ENCODE data around the gene SLC39A10. TPM values are rescaled to one million over a fixed set of nuclear protein-coding genes. Genes with fewer than 3 reads are reported as not detected.
"Not testable (repeated sequence)": the region's sequence is repeated elsewhere in the genome, so short reads cannot be mapped to it uniquely, and the experiment has no call there.

The SLC39A10 gene
- total and polyA plus RNA-seq, 4 donors, result 5.7 to 28.4 (median 18.2) TPM

DNA sequence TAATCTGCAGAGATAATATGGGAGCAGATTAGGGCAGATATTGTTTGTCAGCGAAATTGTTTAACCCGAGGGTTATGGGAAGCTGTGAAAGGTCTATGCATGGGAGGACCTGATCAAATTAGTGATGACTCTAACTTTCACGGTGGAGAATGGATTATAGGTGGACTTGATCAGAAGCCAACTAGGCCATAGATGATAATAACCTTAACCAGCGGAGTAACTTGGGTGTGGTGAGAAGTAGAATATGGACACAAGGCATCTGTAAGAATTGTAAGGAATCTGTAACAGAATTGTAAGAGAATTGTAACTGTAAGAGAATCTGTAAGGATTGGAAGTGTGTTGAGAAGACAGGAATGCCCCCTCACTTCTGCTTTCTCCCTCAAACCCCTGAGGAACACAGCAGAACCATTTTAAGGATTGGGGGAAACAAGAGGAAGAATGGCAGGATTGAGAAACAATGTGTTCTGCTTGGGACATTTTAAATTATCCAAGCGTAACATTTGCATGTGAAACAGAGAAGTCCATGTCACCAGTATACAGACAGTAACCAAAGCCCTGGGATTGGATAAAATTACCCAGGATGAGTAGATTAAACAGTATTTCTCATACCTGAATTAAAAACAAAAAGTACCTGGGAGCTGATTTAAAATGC lies 14.9 kb upstream of the SLC39A10 start:
- WGBS, 2 donors, result 71 to 82% methylated on average over 5 of the region's 5 CpGs
- Histone ChIP-seq H3K27ac (ENCODE audit: low read depth in 1 of 2, low read length in 1 of 2) (peak overlapping the region in 1 of 2 donors; percentile 47), H3K27me3 (ENCODE audit: control insufficient read depth in 3 of 3, insufficient read depth in 3 of 3, low read length in 2 of 3) (no peaks in the 10 kb centered on the region), H3K9me3 (ENCODE audit: control insufficient read depth in 4 of 4, insufficient read depth in 3 of 4, low read length in 3 of 4) (no peaks in the 10 kb centered on the region), H3K36me3 (ENCODE audit: control insufficient read depth in 4 of 4, insufficient read depth in 4 of 4, low read length in 4 of 4) (no peaks in the 10 kb centered on the region), H3K4me1 (ENCODE audit: control insufficient read depth in 5 of 5, insufficient read depth in 5 of 5, low read length in 5 of 5) (peaks cover 0 to 11% (median 0%) of the 10 kb centered on the region in 5 donors), H3K4me3 (no peak overlapping the region), H3K9ac (ENCODE audit: insufficient read depth in 1 of 2, low read length in 2 of 2) (no peak overlapping the region)
- no peak for ATAC-seq (ENCODE audit: insufficient read depth, low FRiP score)
- TF ChIP-seq, protein P1, sequence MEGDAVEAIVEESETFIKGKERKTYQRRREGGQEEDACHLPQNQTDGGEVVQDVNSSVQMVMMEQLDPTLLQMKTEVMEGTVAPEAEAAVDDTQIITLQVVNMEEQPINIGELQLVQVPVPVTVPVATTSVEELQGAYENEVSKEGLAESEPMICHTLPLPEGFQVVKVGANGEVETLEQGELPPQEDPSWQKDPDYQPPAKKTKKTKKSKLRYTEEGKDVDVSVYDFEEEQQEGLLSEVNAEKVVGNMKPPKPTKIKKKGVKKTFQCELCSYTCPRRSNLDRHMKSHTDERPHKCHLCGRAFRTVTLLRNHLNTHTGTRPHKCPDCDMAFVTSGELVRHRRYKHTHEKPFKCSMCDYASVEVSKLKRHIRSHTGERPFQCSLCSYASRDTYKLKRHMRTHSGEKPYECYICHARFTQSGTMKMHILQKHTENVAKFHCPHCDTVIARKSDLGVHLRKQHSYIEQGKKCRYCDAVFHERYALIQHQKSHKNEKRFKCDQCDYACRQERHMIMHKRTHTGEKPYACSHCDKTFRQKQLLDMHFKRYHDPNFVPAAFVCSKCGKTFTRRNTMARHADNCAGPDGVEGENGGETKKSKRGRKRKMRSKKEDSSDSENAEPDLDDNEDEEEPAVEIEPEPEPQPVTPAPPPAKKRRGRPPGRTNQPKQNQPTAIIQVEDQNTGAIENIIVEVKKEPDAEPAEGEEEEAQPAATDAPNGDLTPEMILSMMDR (IDR thresholded peaks at IDR 0.05; ENCODE audit: control extremely low read depth, extremely low read depth), result no peak
- DNase-seq, result no peak

DNA sequence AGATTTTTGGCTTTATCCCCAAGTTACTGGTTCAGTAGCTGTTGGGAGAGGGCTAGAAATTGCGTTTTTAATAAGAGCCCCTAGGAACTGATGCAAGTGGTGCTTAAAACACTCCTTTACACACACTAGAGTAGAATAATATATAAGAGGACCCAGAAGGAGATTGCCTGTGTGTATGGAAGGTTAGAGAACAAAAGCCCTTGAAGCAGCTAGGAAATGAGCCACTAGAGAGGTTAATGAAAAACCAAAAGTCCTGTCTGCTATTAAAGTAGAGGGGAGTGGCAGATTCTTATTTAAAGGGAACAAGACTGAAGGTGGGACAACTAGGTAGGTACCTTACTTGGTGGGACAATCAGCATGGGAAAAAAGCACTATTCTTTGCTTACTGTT lies 14.4 kb upstream of the SLC39A10 start:
- TF ChIP-seq, protein P1 (IDR thresholded peaks at IDR 0.05; ENCODE audit: control extremely low read depth, extremely low read depth), result no peak
- H3K27ac ChIP-seq (ENCODE audit: low read depth in 1 of 2, low read length in 1 of 2), result no peak overlapping the region
- no peaks in the 10 kb centered on the region for H3K27me3 ChIP-seq (ENCODE audit: control insufficient read depth in 3 of 3, insufficient read depth in 3 of 3, low read length in 2 of 3)
- WGBS, 2 donors, result 77 to 80% methylated on average over 1 of the region's 1 CpG
- peaks cover 0 to 11% (median 0%) of the 10 kb centered on the region in 5 donors for H3K4me1 ChIP-seq (ENCODE audit: control insufficient read depth in 5 of 5, insufficient read depth in 5 of 5, low read length in 5 of 5)
- no peak overlapping the region for H3K9ac ChIP-seq (ENCODE audit: insufficient read depth in 1 of 2, low read length in 2 of 2)
- no peaks in the 10 kb centered on the region for H3K36me3 ChIP-seq (ENCODE audit: control insufficient read depth in 4 of 4, insufficient read depth in 4 of 4, low read length in 4 of 4)
- ATAC-seq (ENCODE audit: insufficient read depth, low FRiP score) (peak; percentile 55), DNase-seq (peak in 2 of 3 donors; percentile 42 to 65)
- no peak overlapping the region for H3K4me3 ChIP-seq
- H3K9me3 ChIP-seq (ENCODE audit: control insufficient read depth in 4 of 4, insufficient read depth in 3 of 4, low read length in 3 of 4), result no peaks in the 10 kb centered on the region

DNA sequence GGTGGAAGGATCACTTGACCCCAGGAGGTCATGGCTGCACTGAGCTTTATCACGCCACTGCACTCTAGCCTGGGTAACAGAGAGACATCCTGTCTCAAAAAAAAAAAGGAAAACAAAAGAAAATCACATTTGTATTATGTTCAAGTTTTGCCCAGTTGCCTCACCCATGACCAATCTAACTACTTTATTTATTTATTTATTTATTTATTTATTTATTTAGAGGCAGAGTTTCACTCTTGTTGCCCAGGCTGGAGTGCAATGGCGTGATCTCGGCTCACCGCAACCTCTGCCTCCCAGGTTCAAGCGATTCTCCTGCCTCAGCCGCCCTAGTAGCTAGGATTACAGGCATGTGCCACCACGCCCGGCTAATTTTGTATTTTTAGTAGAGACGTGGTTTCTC lies 12.3 kb upstream of the SLC39A10 start:
- peaks cover 0 to 11% (median 0%) of the 10 kb centered on the region in 5 donors for H3K4me1 ChIP-seq (ENCODE audit: control insufficient read depth in 5 of 5, insufficient read depth in 5 of 5, low read length in 5 of 5)
- not testable (repeated sequence) for H3K9me3 ChIP-seq (ENCODE audit: control insufficient read depth in 4 of 4, insufficient read depth in 3 of 4, low read length in 3 of 4); H3K27ac ChIP-seq (ENCODE audit: low read depth in 1 of 2, low read length in 1 of 2); H3K27me3 ChIP-seq (ENCODE audit: control insufficient read depth in 3 of 3, insufficient read depth in 3 of 3, low read length in 2 of 3); H3K9ac ChIP-seq (ENCODE audit: insufficient read depth in 1 of 2, low read length in 2 of 2); DNase-seq; H3K36me3 ChIP-seq (ENCODE audit: control insufficient read depth in 4 of 4, insufficient read depth in 4 of 4, low read length in 4 of 4); H3K4me3 ChIP-seq; ATAC-seq (ENCODE audit: insufficient read depth, low FRiP score)
- 97 to 98% methylated on average over 9 of the region's 9 CpGs for WGBS, 2 donors

DNA sequence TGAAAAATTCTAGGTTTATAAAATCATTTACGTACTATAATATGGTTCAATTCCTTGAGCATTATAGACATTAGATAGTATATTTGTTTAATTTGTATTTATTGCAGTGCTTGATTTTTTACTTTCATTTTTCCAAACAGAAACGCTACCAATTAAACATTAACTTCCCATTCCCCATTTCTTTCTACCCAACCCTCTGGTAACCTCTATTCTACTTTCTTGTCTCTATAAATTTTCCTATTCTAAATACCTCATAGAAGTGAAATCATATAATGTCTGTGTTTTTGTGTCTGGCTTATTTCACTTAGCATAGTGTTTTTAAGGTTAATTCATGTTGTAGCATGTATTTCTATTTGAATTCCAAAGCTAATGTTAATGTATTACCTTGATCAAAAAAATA lies 11.6 kb upstream of the SLC39A10 start:
- H3K9ac ChIP-seq (ENCODE audit: insufficient read depth in 1 of 2, low read length in 2 of 2), result no peak overlapping the region
- no peaks in the 10 kb centered on the region for H3K36me3 ChIP-seq (ENCODE audit: control insufficient read depth in 4 of 4, insufficient read depth in 4 of 4, low read length in 4 of 4)
- H3K27me3 ChIP-seq (ENCODE audit: control insufficient read depth in 3 of 3, insufficient read depth in 3 of 3, low read length in 2 of 3), result no peaks in the 10 kb centered on the region
- no peaks in the 10 kb centered on the region for H3K9me3 ChIP-seq (ENCODE audit: control insufficient read depth in 4 of 4, insufficient read depth in 3 of 4, low read length in 3 of 4)
- H3K27ac ChIP-seq (ENCODE audit: low read depth in 1 of 2, low read length in 1 of 2), result no peak overlapping the region
- DNase-seq, result no peak
- ATAC-seq (ENCODE audit: insufficient read depth, low FRiP score), result no peak
- peaks cover 0 to 6% (median 0%) of the 10 kb centered on the region in 5 donors for H3K4me1 ChIP-seq (ENCODE audit: control insufficient read depth in 5 of 5, insufficient read depth in 5 of 5, low read length in 5 of 5)
- WGBS, 2 donors, result 61 to 76% methylated on average over 2 of the region's 2 CpGs
- TF ChIP-seq, protein P1 (IDR thresholded peaks at IDR 0.05; ENCODE audit: control extremely low read depth, extremely low read depth), result no peak
- H3K4me3 ChIP-seq, result no peak overlapping the region
